ENCODE results near the gene BICRAL.

BICRAL gene

DNA sequence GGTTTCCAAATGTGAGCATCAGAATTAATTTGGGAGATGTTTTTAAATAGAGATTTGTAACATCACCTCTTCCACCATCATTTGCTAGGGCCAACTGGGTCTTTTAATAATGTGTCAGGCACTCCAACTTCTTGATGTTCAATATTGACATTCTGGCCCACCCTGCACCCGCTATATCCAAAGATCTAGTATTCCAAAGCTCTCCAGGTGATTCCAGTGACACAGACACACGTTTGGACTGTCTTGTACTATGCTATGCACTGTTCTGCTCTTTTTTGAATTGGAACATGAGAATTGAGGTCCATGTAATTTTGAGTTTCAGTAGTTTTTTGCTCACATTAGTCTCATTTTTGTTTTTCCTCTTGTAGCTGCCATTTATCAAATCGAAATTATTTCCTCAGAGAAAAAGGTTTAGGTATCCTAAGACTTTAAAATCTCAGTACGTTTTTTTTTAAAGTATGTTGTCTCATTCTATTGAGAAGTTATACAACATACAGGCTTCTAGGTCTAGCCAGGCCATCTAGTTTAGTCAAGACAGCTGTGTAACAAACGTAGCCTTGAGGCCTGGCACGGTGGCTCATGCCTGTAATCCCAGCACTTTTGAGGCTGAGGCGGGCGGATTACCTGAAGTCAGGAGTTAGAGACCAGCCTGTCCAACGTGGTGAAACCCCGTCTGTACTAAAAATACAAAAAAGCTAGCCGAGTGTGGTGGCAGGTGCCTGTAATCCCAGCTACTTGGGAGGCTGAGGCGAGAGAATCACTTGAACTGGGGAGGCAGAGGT, 3.1 kb downstream of the BICRAL start:
- DNase-seq (ENCODE audit: low read depth), result no peak
- H3K4me3 ChIP-seq (replicated peaks; ENCODE audit: low read depth, low read length), result peak overlapping the region; percentile 92
- TF ChIP-seq, protein P1, sequence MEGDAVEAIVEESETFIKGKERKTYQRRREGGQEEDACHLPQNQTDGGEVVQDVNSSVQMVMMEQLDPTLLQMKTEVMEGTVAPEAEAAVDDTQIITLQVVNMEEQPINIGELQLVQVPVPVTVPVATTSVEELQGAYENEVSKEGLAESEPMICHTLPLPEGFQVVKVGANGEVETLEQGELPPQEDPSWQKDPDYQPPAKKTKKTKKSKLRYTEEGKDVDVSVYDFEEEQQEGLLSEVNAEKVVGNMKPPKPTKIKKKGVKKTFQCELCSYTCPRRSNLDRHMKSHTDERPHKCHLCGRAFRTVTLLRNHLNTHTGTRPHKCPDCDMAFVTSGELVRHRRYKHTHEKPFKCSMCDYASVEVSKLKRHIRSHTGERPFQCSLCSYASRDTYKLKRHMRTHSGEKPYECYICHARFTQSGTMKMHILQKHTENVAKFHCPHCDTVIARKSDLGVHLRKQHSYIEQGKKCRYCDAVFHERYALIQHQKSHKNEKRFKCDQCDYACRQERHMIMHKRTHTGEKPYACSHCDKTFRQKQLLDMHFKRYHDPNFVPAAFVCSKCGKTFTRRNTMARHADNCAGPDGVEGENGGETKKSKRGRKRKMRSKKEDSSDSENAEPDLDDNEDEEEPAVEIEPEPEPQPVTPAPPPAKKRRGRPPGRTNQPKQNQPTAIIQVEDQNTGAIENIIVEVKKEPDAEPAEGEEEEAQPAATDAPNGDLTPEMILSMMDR (IDR thresholded peaks at IDR 0.05; ENCODE audit: low read length, missing control alignments), result no peak

DNA sequence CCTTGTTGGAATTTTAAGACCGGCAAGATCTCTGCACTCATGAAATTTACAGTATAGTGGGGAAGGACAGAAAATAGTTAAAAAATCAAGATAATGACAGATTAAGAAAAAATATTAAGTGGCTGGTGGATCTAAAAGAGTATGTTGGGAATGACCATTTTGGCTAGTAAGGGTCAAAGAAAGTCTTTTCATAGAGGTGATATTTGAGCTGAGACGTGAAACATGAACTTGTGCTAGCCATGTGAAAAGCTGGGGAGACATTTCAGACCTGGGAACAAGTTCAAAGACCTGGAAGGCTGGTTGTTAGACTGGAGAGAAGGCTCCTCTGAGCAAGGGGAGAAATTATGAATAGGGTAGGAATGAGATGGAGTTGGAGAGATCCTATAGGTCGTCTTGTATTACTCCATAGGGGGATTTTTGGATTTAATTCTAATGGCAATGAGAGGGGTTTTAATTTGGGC, 4.7 kb downstream of the BICRAL start:
- H3K4me3 ChIP-seq (replicated peaks; ENCODE audit: low read depth, low read length), result no peak overlapping the region
- TF ChIP-seq, protein P1 (IDR thresholded peaks at IDR 0.05; ENCODE audit: low read length, missing control alignments), result no peak
- no peak for DNase-seq (ENCODE audit: low read depth)

DNA sequence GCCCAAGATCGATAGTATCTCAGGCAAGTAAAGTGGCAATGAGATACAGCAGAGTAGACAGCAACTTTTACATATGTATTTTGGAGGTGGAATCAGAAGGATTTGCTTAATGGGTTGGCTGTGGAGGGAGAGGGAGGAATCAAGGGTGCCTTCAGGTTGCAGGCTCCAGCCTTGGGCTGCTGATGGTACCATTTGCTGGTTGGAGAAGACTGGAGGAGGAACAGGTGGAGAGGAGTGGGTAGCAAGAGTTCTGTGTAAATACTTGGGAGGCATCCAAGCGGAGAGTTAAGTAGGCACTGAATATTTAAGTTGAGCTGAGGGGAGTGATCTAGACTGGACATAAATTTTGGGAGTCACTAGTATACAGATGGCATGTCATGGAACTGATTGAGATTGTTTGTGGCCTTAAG, 5.2 kb downstream of the BICRAL start:
- TF ChIP-seq, protein P1 (IDR thresholded peaks at IDR 0.05; ENCODE audit: low read length, missing control alignments), result no peak
- no peak overlapping the region for H3K4me3 ChIP-seq (replicated peaks; ENCODE audit: low read depth, low read length)
- no peak for DNase-seq (ENCODE audit: low read depth)

DNA sequence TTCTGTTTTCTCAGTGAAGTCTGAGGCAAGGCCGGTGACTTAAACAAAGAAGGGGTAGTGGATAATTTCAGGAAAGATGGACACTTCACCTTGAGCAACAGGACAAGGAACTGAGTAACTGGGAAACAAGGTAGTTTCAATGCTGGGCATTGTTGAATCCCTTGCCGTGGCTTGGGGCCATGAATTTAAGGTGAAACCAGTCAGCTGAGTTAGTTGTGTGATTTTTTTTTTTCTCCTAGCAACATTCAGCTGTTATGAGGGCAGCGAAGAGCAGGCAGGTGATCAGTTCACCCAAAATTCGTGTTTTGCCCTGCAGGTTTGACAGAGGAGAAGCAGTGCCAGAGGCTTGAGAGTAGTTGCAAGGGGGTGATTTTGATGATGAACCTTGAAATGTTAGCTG, 6.8 kb downstream of the BICRAL start:
- no peak overlapping the region for H3K4me3 ChIP-seq (replicated peaks; ENCODE audit: low read depth, low read length)
- TF ChIP-seq, protein P1 (IDR thresholded peaks at IDR 0.05; ENCODE audit: low read length, missing control alignments), result no peak
- no peak for DNase-seq (ENCODE audit: low read depth)

DNA sequence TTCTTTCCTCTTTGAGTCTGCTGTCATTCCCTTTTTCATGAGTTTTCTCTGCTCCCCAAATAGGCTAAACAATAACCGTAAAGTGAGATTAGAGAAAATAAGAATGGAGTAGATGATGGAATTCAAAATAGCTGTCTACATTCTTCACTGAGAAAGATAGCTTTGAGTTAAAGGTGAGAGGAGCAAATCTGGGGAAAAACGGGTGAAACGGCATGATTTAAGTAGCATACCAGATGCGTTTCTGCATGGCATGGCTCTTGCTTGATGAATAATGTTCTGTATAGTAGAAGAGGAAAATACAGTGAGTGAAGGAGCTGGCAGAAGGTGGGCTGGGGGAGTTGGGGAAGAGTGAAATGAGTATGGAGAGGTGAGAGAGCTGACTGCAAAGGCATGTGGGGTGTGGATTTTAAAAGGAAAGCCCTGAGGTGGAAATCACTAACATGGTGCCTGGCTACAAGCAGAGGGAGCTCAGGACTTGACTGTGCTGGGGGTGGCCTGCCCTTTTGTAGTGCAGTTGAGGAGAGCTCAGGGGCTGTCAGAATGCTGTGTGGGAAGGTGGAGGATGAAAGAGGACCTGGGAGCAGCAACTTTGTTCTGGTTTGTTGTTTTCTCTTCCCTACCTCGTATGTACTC, 8.8 kb downstream of the BICRAL start:
- TF ChIP-seq, protein P1 (IDR thresholded peaks at IDR 0.05; ENCODE audit: low read length, missing control alignments), result no peak
- DNase-seq (ENCODE audit: low read depth), result no peak
- no peak overlapping the region for H3K4me3 ChIP-seq (replicated peaks; ENCODE audit: low read depth, low read length)

DNA sequence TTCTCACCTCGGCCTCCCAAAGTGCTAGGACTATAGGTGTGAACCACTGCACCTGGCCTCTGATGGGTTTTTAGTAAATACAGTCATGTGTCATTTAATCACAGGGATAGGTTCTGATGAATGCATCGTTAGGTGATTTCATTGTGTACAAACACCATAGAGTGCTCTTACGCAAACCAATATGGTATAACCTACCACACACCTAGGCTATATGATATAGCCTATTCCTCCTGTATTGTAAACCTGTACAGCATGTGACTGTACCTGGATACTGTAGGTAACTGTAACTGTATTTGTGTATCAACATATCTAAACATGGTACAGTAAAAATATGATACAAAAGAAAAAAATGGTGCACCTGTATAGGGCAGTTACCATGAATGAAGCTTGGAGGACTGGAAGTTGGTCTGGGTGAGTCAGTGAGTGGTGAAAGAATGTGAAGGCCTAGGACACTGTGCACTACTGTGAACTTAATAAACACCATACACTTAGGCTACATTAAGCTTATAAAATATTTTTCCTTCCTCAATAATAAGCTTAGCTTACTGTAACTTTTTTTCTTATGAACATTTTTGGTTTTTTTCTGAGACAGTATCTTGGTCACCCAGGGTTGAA, 10.0 kb downstream of the BICRAL start:
- TF ChIP-seq, protein P1 (IDR thresholded peaks at IDR 0.05; ENCODE audit: low read length, missing control alignments), result no peak
- no peak overlapping the region for H3K4me3 ChIP-seq (replicated peaks; ENCODE audit: low read depth, low read length)
- no peak for DNase-seq (ENCODE audit: low read depth)
